Measurements from ENCODE around the gene EIF2B4.

Gene EIF2B4

DNA sequence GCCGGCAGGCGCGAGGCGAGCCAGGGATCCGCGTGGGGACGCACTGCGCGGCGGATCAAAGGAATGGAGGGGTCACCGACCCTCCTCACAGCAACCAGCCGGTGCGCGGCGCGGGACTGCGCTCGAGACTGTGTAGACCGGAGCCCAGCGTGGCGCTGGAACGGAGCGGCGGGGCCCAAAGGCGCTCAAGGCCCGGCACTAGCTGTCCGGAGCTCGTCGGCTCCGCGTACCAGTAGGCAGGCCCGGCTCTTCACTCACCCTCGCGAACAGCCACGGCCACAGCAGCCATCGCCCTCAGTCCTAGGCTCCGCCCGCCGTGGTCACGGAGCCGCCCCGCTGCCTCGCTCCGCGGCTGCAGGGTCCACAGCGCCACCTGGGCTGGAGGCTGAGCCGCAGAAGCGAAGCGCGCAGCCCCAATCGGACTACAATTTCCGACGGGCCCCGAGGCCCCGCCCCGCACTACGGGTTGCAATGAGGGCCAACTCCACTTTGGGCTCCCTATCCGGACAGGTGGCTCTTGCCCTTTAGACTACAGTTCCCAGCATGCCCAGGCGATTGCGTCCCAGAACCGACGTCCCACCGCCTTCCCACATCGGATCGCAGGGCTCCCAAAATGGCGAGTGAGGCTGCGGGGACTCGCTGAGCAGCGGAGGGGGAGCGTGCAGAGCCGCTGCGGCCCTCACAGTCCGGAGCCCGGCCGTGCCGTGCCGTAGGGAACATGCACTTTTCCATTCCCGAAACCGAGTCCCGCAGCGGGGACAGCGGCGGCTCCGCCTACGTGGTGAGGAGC is at the start of gene EIF2B4, which contains the start of gene SNX17:
Gene EIF2B4 (minus strand): TSS at position 313 of the 790 bp plus-strand sequence. CDS start 24 bp downstream, at position 289.
Gene SNX17 (plus strand): TSS at position 591 of the 790 bp plus-strand sequence. CDS start 128 bp downstream, at position 719.
- FAIRE-seq: no peak

DNA sequence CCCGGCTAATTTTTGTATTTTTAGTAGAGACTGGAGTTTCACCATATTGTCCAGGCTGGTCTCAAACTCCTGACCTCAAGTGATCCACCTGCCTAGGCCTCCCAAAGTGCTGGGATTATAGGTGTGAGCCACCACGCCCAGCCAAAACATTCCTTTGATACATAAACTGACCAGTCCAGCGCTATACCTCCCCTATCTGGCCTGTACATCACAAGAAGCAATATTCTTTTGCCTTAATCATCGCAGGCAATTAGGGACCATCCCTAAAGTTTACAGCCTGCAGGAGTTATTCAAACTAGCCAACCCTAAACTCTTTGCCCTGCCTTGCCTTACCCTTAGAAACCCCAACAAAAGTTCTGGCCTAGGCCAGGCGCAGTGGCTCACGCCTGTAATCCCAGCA is 46.0 kb upstream of the EIF2B4 start:
- no peak for FAIRE-seq

DNA sequence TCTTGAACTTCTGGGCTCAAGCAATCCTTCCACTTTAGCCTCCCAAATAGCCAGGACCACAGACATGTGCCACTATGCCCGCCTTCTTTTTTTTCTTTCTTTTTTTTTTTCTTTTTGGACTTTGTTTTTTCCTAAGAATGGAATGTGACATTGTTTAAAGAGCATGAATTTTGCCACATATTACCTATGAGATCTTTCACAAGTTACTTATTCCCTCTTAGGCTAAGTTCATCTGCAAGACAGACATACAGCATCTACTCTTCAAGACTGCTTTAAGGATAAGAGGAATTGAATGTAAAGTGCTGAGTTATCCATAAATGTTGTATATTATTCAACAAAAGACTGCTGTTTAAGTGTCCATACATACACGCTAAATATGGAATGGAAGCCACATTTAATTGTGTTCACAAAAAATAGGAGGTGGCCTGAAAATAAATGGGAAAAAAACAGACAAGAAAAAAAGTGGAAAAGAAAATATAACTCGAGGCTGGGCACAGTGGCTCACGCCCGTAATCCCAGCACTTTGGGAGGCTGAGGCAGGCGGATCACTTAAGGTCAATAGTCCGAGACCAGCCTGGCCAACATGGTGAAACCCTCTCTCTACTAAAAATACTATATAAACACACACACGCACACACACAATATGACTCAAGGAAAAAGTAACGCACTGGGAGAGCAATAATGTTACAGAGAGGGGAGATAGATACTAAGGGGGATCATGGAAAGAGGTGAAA is 42.4 kb upstream of the EIF2B4 start:
- FAIRE-seq: no peak

DNA sequence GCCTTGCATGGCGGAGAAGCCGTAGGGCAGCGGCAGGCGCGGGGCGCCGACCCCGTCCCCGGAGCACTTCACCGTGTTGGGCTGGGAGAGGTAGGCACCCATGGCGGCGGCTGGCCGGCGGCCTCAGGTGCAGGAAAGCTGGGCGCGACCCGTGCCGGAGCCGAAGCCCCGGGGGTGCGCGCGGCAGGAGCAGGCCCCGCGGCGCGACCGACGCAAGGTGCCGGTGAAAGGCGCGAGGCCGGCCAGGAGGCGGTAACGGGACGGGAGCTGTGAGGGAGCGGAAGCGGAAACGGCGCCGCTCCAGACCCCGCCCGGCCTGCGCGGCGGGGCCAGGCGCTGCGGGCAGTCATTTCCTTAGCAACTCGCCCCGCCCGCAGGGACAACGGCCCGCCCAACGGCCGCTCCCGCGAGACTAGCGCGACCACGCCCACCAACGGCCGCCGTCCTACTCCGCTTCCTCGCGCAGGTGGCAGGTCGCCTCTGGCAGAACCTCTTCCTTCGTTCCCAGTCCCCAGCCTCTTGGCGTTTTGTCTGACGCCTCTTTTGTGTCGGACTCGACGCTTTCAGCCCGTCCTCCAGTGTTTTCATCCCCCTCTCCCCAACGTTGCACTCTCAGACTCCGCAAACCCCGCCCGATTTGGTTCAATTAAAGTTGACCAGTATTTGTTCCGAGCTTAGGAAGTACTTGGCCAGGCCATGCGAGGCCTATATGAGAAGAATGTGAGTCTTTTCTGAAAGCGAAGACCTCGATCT is 39.4 kb upstream of the EIF2B4 start, which contains the start of gene PPM1G:
Gene PPM1G (minus strand): TSS at position 271 of the 753 bp plus-strand sequence. CDS start 169 bp downstream, at position 102.
- no peak for FAIRE-seq

DNA sequence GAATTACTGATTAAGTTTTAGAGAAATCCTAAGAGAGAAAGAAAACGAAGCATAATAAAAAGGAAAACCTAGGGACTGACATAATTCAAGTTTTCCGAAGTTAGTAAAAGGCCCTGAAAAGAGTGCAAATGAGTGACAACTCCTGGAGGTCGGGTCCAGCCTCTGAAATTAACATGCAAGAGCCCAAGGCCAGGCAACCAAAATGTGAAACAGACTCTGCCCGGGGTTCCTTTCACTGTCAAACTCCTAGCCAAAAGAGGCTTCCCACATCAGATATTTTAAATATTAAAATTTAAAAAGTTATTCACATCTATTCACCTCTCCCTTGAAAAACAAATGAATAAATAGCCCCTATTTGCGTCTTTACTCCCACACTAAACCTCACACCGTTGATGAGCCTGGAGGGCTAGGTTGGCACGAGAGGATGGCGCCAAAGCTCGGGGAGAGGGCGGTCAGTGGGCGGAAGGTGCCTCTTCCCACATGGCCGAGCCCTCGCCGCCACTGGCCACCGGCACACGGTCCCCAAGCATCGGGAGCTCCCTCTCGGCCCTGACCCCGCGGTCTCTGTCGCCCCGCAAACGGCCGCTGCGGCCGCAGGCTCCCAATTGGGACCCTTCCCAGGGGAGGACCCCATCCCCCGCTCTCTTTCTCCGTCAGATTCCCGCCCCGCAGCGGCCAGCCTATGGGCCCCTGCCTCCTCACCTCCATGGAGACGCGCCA is 38.6 kb upstream of the EIF2B4 start:
- no peak for FAIRE-seq

DNA sequence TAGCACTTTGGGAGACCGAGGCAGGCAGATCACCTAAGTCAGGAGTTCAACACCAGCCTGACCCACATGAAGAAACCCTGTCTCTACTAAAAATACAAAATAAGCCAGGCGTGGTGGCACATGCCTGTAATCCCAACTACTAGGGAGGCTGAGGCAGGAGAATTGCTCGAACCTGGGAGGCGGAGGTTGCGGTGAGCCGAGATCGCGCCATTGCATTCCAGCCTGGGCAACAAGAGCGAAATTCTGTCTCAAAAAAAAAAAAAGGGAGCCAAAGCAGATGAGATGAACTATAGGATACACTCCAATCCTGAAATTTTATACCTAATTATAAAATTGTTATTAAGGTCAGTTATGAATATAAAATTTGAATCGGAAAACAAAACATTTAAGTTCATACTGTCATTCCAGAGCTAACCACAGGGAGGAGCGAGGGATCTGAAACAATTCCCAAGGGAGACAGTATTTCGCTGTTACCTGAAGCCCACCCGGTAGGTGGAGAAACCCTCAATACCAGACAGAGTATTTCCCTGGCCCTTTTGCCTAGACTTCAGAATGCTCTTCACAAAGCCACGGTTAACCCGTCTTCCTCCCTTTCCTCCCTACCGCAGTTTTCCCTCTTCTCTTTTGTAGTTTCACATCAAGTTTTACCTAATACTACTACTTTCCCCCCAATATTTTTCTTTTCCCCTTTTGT is 37.8 kb upstream of the EIF2B4 start:
- FAIRE-seq: peak; percentile 90

DNA sequence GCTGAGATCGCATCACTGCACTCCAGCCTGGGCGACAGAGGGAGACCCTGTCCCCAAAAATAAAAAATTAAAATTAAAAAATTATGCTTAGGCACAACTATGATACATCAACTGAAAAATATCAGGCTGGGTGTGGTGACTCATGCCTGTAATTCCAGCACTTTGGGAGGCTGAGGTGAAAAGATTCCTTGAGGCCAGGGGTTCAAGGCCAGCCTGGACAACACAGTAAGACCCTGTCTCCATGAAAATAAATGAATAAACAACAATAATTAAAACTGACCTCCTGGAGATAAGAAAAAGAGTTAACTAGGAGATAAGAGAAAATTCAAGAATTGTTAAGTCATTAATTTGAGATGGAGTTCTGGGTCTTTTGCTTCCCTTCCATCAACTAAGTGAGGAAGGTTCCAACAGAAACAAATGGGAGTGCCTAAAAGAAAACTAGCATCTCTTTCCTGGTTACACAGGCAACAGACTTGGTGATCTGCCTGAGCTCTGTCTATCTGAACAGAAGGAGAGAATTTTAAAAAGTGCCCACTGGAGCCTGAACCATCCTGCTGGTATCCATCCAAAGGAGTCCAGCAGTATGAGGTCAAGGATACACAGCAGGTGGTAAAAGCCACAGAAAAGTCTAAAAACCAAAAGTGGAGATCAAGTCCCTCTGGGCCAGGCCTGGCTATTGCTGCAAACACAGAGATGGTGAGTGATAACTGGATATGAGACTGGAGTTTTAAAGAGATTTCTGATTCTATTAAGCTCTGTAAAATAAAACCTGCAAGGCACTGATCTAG is 30.4 kb upstream of the EIF2B4 start:
- FAIRE-seq: no peak

DNA sequence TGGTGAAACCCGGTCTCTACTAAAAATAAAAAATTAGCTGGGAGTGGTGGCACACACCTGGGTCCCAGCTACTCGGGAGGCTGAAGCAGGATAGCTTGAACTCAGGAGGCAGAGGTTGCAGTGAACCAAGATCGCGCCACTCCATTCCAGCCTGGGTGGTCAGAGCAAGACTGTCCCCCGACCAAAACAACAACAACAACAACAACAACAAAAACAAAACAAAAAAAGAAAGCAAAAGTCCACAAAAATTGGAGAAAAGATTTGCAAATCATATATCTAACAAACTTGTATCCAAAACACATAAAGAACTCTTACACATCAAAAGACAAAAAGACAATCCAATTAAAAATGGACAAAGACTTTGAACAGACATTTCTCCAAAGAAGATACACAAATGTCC is 28.8 kb upstream of the EIF2B4 start:
- no peak for FAIRE-seq

DNA sequence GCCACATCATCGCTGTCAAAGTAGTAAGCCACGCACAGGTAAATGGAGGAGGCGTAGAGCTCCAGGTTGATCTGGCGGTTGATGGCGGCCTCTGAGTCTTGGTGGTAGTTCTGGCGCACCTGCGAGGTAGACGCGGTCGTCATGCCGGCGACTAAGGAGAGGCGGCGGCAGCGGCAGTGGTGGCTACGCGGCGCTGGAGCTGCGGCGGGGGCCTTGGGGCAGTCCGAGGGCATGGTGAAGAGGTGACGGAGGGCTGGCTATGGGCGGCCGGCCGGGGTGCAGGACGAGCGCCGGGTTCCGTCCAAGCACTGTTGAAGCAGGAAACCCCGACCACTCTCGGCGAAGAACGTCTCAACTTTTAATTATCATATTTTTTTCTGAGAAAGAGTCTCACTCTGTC is 23.1 kb upstream of the EIF2B4 start:
- no peak for FAIRE-seq

DNA sequence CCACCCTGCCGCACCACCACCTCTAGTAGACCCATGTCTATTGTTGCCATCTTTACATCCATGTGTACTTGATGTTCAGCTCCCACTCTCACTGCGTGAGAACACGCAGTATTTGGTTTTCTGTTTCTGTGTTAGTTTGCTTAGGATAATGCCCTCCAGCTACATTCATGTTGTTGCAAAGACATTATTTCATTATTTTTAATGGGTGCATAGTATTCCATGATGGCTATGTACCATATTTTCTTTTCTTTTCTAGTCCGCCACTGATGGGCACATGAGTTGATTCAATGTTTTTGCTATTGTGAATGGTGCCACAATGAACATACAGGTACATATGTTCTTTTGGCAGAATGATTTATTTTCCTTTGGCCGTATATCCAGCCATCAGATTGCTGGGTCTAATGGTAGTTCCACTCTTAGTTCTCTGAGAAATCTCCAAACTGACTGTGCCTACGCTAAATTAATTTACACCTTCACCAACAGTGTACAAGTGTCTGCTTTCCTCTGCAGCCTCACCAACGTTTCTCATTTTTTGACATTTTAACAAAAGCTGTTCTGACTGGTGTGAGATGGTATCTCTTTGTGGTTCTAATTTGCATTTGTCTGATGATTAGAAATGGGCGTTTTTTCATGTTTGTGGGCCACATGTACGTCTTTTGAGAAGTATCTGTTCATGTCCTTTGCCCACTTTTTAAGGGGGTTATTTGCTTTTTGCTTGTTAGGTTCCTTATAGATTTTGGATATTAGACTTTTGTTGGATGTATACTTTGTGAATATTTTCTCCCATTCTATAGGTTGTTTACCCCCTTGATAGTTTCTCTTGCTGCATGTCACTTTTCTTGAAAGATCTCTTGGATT is 20.9 kb upstream of the EIF2B4 start:
- no peak for FAIRE-seq

DNA sequence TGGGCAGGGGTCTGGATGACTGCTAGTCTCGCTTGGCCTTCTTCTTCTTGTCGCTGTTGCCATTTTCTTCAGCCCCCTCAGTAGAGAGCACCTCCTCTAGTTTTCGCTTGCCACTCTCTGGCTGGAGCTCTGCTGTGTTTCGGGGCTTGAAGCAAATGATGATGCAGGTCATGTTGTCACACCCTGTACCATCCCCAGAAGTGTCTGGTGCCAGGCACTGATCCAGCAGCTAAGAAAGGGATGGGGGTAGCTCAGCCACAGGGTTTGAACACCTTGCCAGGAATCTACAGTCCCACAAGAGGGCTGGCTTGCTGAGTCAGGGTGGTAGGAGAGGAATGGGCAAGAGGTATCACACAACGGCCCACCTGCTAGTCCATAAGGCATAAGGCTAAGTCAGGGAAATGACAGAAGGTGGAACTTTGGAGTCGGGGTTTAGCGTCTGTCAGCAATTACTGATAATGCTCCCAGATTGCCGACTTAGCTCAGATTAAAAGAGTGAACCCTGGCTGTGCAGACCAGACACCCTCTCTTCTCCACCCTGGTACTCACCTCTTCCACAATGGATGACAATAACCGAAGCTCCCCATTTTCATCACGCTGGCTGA is 11.5 kb upstream of the EIF2B4 start:
- FAIRE-seq: no peak

DNA sequence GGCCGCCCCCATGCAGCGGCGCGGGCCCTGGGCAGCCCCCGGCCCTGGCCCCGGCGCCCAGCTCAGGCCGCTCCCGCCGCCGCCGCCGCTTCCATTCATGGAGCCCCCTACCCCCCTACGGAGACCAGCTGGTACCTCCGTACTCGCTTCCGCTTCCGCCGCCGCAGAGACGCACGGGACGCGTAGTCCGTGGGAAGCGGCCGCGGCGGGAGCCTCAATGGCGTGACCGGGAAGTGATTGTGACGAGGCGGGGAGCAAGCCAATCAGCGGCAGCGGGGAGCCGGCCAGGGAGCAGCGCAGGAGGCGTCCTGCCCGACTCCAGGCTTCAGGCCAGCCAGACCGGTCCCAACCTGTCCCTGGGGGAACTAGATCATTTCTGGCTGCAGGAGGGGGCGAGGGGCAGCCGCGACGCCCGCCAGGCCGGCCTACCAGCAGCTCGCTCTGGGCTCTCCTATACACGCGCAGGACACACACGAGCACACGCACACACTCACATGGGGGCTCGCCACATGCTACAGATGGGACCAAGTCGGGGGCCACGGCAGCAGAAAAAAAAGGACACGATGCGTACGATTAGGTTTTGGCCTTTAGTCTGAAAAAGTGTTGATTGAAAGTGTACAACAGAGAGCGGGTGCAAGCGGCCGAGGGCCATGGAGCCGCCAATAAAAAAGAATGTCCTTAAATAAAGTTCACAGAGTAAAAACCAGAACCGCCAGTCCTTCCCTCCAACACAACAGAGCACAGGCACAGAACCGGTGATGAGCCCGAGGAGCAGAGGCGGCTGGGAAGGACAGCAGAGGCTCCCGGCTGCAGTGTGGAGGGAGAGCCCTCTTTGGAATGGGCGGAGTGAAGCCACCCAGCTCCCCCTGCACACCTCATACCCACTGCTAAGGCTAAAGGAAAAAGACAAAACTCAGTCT is 10.7 kb upstream of the EIF2B4 start, which contains the start of gene ZNF513:
Gene ZNF513 (minus strand): TSS at position 109 of the 920 bp plus-strand sequence. CDS start 208 bp downstream, outside the sequence.
- FAIRE-seq: no peak

DNA sequence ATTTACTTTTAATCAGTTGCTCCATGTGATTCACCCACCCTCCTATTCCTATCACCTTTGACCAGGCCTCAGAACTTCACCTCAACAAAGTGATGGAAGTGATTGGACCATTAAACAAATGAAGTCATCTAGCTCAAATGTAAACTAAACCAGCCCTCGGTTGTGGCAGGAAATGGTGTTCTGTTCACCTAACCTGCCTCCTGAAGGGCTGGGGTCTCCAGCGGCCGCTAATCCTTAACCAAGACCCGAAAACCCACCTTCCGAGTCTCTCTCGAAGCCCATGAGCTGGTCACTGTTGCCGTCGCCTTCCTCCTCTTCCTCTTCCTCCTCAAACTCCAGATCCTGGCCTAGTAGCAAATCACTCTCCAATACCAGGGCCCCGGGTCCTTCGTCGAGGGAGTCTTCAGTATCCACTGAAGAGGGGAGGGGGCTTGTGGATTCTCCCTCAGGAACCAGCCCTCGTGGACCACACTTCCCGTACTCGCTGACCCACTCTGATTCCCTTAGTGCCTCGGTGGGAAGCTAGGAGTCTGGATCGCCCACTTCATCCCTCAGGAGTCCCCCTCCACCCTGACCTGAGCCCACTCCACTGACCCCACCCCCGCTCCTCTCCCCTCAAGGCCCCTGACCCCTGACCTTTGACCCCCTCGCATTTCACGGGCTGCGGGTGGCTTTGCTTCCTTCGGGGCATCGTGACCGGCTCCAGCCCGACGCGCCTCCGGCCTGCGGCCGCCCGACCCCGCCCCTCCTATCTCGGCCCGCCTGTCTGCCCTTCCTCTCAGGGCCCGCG is 9.9 kb upstream of the EIF2B4 start:
- peak; percentile 5 for FAIRE-seq

DNA sequence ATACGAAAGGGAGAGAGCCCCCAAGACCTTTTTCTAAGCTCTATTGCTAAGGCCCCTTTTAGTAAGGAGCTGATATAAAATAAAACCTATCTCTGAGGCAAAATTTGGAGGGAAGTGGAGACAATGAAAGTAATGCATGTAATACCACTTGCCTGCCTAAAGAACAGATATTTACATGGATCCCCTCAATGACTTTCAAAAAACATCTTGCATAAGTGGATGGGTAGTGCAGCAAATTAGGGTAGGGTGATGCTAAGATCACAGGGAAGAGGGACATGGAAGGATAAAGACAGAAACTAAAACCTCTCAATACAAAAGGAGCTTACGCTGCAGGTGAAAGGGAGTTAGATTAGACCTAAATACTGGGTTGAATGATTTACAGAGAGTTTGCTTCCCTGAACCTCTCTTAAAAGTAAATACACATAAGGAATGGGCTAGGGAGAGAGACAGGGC is 9.3 kb upstream of the EIF2B4 start:
- no peak for FAIRE-seq

DNA sequence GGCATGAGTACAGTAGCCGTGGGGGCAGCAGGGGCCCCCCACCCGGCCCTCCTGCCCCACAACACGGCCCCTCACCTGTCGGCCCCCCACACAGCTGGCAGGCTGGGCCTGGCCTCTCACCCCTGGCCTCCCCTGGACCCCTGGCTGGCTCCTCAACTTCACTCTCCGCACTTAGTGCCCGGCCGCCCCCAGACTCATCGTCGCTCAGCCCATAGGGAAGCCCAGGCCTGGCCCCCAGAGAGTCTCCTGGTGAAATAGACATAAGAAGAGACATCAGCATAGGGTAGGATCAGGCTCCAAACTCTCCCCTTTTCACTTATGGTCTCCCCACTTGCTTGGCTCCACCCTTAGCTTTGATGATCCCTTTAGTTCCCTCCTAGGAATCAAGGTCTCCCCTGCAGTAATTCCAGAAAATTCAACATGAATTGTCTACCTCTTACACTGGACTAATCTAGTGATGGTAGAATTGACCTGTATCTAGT is 8.7 kb upstream of the EIF2B4 start:
- no peak for FAIRE-seq

DNA sequence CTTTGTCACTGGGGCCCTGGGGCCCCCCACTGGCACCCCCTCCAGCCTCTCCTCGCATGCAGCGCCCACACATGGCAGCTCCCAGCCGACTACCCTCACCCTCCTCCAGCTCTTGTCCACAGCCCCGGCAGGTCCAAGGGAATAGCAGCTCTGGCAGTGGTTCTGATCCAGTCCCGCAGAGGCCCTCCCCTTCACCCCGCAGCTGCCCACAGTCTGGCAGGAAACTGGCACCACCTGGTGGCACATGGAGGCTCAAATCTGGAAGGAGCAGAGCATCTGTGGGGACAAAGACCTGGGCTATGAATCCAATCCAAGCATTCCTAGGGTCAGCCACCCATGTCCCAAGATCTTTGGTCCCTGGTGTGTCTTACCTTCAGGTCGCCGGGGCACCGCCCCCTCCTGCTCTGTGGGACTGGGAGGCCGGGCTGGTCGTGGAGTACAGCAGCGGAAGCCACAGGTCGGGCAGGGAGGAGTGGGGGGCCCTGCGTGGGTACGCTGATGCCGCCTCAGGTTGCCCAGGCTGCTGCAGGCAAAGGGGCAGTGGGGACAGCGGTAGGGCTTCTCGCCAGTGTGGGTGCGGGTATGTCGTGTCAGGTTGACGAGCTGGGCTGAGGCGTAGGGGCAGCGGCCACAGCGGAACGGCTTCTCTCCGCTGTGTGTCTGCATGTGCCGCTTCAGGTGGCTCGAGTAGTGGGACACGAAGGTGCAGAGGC is 8.1 kb upstream of the EIF2B4 start:
- FAIRE-seq: no peak

Data from islet of Langerhans (tissue), 1 donor.